CD14-positive monocyte (primary cell): Measurements from ENCODE around the gene TTLL11. TPM values are rescaled to one million over a fixed set of nuclear protein-coding genes. Genes with fewer than 3 reads are reported as not detected.

ENCODE experiments used
- DNase-seq, 3 donors: peaks; one replicate each; pipeline ENCODE4 v3.0.0-alpha.2; 2011 to 2022
- H2AFZ ChIP-seq: 2 replicates; pipeline ENCODE4 v1.6.0; 2012; ENCODE audit warnings: mild to moderate bottlenecking, low read depth, low read length, inconsistent platforms; ENCODE audit not compliant: insufficient read depth, poor library complexity, severe bottlenecking
- H3K27ac ChIP-seq, 2 donors: 1 replicate in 1 of 2; 2 replicates in 1 of 2; pipeline ENCODE4 v1.5.1; 2012 to 2013; ENCODE audit warnings: low read length in 2 of 2, control low read depth in 1 of 2, inconsistent platforms in 1 of 2, low read depth in 1 of 2, mild to moderate bottlenecking in 1 of 2
- H3K27me3 ChIP-seq, 2 donors: one replicate each; pipeline versions ENCODE4 v1.6.0 to v1.6.1; 2011 to 2013; ENCODE audit warnings: low read length in 2 of 2; ENCODE audit not compliant: control insufficient read depth in 2 of 2, insufficient read depth in 2 of 2
- H3K36me3 ChIP-seq, 2 donors: replicated peaks in 1 of 2; 1 replicate in 1 of 2; 2 replicates in 1 of 2; pipeline versions ENCODE4 v1.5.1 to v1.6.1; 2012 to 2013; ENCODE audit warnings: low read length in 2 of 2, control low read depth in 1 of 2, inconsistent platforms in 1 of 2, mild to moderate bottlenecking in 1 of 2; ENCODE audit not compliant: insufficient read depth in 2 of 2, control insufficient read depth in 1 of 2
- H3K4me1 ChIP-seq, 2 donors: 1 replicate in 1 of 2; 2 replicates in 1 of 2; pipeline versions ENCODE4 v1.5.1 to v1.6.1; 2012 to 2013; ENCODE audit warnings: low read length in 2 of 2, control low read depth in 1 of 2, inconsistent platforms in 1 of 2, mild to moderate bottlenecking in 1 of 2, moderate library complexity in 1 of 2; ENCODE audit not compliant: insufficient read depth in 2 of 2, control insufficient read depth in 1 of 2
- H3K4me2 ChIP-seq: replicated peaks from 2 replicates; pipeline ENCODE3; 2012; ENCODE audit warnings: low read length, moderate library complexity, mild to moderate bottlenecking; ENCODE audit not compliant: poor library complexity, severe bottlenecking; ENCODE audit errors: extremely low read depth
- H3K4me3 ChIP-seq, 3 experiments: fragments of 200-600 bp in 1 of 3; sonication (generic) in 1 of 3; replicated peaks in 1 of 3; 1 replicate in 2 of 3; 2 replicates in 1 of 3; pipeline ENCODE4 v1.5.1; 2011 to 2013; ENCODE audit warnings: low read length in 3 of 3, mild to moderate bottlenecking in 3 of 3, control low read depth in 2 of 3, low read depth in 2 of 3, inconsistent platforms in 1 of 3, moderate library complexity in 1 of 3
- H3K79me2 ChIP-seq: 2 replicates; pipeline ENCODE4 v1.6.0; 2012; ENCODE audit warnings: mild to moderate bottlenecking, control low read depth, inconsistent platforms, low read length, moderate library complexity; ENCODE audit not compliant: insufficient read depth
- H3K9ac ChIP-seq: 2 replicates; pipeline ENCODE4 v1.6.0; 2017; ENCODE audit warnings: low read length, mild to moderate bottlenecking; ENCODE audit not compliant: insufficient read depth, poor library complexity, severe bottlenecking
- H3K9me3 ChIP-seq, 2 donors: replicated peaks in 1 of 2; 1 replicate in 1 of 2; 2 replicates in 1 of 2; pipeline versions ENCODE4 v1.5.1 to v1.6.1; 2012 to 2013; ENCODE audit warnings: low read length in 2 of 2, control low read depth in 1 of 2; ENCODE audit not compliant: control insufficient read depth in 1 of 2, insufficient read depth in 1 of 2
- H4K20me1 ChIP-seq: 2 replicates; pipeline ENCODE4 v1.6.0; 2012; ENCODE audit warnings: mild to moderate bottlenecking, low read length, control low read depth, moderate library complexity; ENCODE audit not compliant: insufficient read depth
- H3K27ac Mint-ChIP-seq, 7 donors: one replicate each; pipeline ENCODE4 v1.8.0; 2020; ENCODE audit warnings: mild to moderate bottlenecking in 7 of 7, mixed read lengths in 7 of 7, moderate library complexity in 6 of 7, inconsistent platforms in 2 of 7
- H3K27me3 Mint-ChIP-seq, 3 donors: one replicate each; pipeline ENCODE4 v1.8.0; 2021 to 2022; ENCODE audit warnings: low read depth in 3 of 3, mild to moderate bottlenecking in 3 of 3, mixed read lengths in 3 of 3, moderate library complexity in 3 of 3, inconsistent platforms in 1 of 3
- H3K36me3 Mint-ChIP-seq, 2 donors: one replicate each; pipeline ENCODE4 v1.8.0; 2020; ENCODE audit warnings: mixed read lengths in 2 of 2, inconsistent platforms in 1 of 2, mild to moderate bottlenecking in 1 of 2
- H3K4me1 Mint-ChIP-seq: one replicate; pipeline ENCODE4 v1.8.0; 2020; ENCODE audit warnings: mild to moderate bottlenecking, mixed read lengths
- H3K4me3 Mint-ChIP-seq, 2 donors: one replicate each; pipeline ENCODE4 v1.8.0; 2020; ENCODE audit warnings: mild to moderate bottlenecking in 2 of 2, mixed read lengths in 2 of 2, moderate library complexity in 1 of 2
- H3K9me3 Mint-ChIP-seq, 7 donors: one replicate each; pipeline ENCODE4 v1.8.0; 2020 to 2022; ENCODE audit warnings: mixed read lengths in 7 of 7, mild to moderate bottlenecking in 6 of 7, moderate library complexity in 6 of 7, inconsistent platforms in 2 of 7
- CTCF ChIP-seq: fragments of 200-600 bp; IDR thresholded peaks from one replicate; pipeline ENCODE4 v1.8.0; 2022; ENCODE audit warnings: antibody characterized with exemption, mild to moderate bottlenecking
- WGBS: methylation state at CpG from one replicate; pipeline ENCODE4 v1.1.5; 2013; ENCODE audit warnings: missing lambda C conversion rate; ENCODE audit not compliant: insufficient coverage; 5-methylcytosine and 5-hydroxymethylcytosine counted together
- intact Hi-C, 2 donors: fragments of 100-400 bp; cut with micrococcal nuclease; formaldehyde crosslinking; loops; one replicate each; pipeline versions ENCODE4 v1.15.0 to v1.15.1; 2023
- polyA plus RNA-seq, 3 donors: library from polyadenylated mRNA; depleted of rRNA in 1 of 3; unstranded in 2 of 3; stranded (reverse) in 1 of 3; fragments of 300-500 nt in 2 of 3; fragments of >200 nt in 1 of 3; fragmentation: Illumina TruSeq in 2 of 3; gene quantifications; 1 replicate in 2 of 3; 2 replicates in 1 of 3; pipeline ENCODE4 v1.2.3, GENCODE V29; 2012 to 2021

Gene TTLL11
- polyA plus RNA-seq, 3 donors = 2.9 to 3.5 (median 3.1) TPM

- Mint-ChIP-seq H3K27ac (no peak overlapping the region), H3K4me1 (peaks cover 3% of the 10 kb centered on the region), H3K27me3 (no peaks in the 10 kb centered on the region), H3K9me3 (no peaks in the 10 kb centered on the region), H3K36me3 (no peaks in the 10 kb centered on the region), H3K4me3 (no peak overlapping the region)
- H3K36me3 ChIP-seq = no peaks in the 10 kb centered on the region
- no peak overlapping the region for H2AFZ ChIP-seq
- H3K4me1 ChIP-seq = no peaks in the 10 kb centered on the region
- no peak overlapping the region for H3K27ac ChIP-seq
- H3K27me3 ChIP-seq = no peaks in the 10 kb centered on the region
- no peaks in the 10 kb centered on the region for H3K79me2 ChIP-seq
- TF ChIP-seq CTCF = no peak
- no peaks in the 10 kb centered on the region for H4K20me1 ChIP-seq
- H3K4me2 ChIP-seq = no peak overlapping the region
- 93% methylated on average over 5 of the region's 5 CpGs for WGBS
- H3K4me3 ChIP-seq = no peak overlapping the region
- no peak for DNase-seq
- no peak overlapping the region for H3K9ac ChIP-seq
- H3K9me3 ChIP-seq = no peaks in the 10 kb centered on the region
- intact Hi-C loops = loop anchor here in 1 of 2 donors (10.0 kb wide), 1 partner anchor 531 kb away; no protein-coding TSS in a partner anchor
Observed at GRCh38 chr9:121995997-121996396, 97.1 kb downstream of the TTLL11 start.

GRCh38 chr9:121992571-121993212 lies 100.4 kb downstream of the TTLL11 start:
- Histone ChIP-seq H3K27me3 (no peaks in the 10 kb centered on the region), H3K9ac (no peak overlapping the region), H3K9me3 (no peaks in the 10 kb centered on the region), H3K4me2 (no peak overlapping the region), H4K20me1 (no peaks in the 10 kb centered on the region), H3K79me2 (no peaks in the 10 kb centered on the region), H3K4me3 (no peak overlapping the region), H3K27ac (no peak overlapping the region), H3K36me3 (no peaks in the 10 kb centered on the region), H3K4me1 (no peaks in the 10 kb centered on the region), H2AFZ (no peak overlapping the region)
- Mint-ChIP-seq H3K9me3 (no peaks in the 10 kb centered on the region), H3K27ac (no peak overlapping the region), H3K36me3 (peaks cover 0 to 8% of the 10 kb centered on the region in 2 donors), H3K4me3 (no peak overlapping the region), H3K27me3 (peaks cover 0 to 1% (median 0%) of the 10 kb centered on the region in 3 donors), H3K4me1 (no peaks in the 10 kb centered on the region)
- peak; percentile 31 to 61 (median 51) for DNase-seq
- intact Hi-C loops = loop anchor here (1.0 to 10.0 kb wide), 5 partner anchors 305 to 528 kb away; no protein-coding TSS in a partner anchor
- peak; percentile 83 for TF ChIP-seq CTCF
- WGBS = 0% methylated on average over 2 of the region's 8 CpGs
